ENCODE results near the gene MAP3K7.

- TF ChIP-seq, protein P1, sequence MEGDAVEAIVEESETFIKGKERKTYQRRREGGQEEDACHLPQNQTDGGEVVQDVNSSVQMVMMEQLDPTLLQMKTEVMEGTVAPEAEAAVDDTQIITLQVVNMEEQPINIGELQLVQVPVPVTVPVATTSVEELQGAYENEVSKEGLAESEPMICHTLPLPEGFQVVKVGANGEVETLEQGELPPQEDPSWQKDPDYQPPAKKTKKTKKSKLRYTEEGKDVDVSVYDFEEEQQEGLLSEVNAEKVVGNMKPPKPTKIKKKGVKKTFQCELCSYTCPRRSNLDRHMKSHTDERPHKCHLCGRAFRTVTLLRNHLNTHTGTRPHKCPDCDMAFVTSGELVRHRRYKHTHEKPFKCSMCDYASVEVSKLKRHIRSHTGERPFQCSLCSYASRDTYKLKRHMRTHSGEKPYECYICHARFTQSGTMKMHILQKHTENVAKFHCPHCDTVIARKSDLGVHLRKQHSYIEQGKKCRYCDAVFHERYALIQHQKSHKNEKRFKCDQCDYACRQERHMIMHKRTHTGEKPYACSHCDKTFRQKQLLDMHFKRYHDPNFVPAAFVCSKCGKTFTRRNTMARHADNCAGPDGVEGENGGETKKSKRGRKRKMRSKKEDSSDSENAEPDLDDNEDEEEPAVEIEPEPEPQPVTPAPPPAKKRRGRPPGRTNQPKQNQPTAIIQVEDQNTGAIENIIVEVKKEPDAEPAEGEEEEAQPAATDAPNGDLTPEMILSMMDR (IDR thresholded peaks at IDR 0.05 in 8 of 11, conservative IDR thresholded peaks at IDR 0.05 in 3 of 11) = no peak
- no peak for TF ChIP-seq POLR2A (IDR thresholded peaks at IDR 0.05)
- no peak for TF ChIP-seq POLR2AphosphoS5 (IDR thresholded peaks at IDR 0.05)
Measured at GRCh38 chr6:90497411-90497810, 89.5 kb downstream of the MAP3K7 start.
